ENCODE results near the gene SAC3D1. TPM values are rescaled to one million over a fixed set of nuclear protein-coding genes. Genes with fewer than 3 reads are reported as not detected.

The SAC3D1 gene
- polyA plus RNA-seq, 3 donors, result 4.4 to 14.1 (median 6.7) TPM

GRCh38 chr11:65043881-65044501 lies 3.0 kb downstream of the SAC3D1 start:
- Histone ChIP-seq H3K4me1 (ENCODE audit: control insufficient read depth in 1 of 2, insufficient read depth in 2 of 2, low read length in 2 of 2) (peaks cover 57 to 80% of the 10 kb centered on the region in 2 donors), H3K4me2 (replicated peaks; ENCODE audit: extremely low read depth, low read length, poor library complexity, severe bottlenecking) (peak overlapping the region; percentile 31), H3K27me3 (ENCODE audit: control insufficient read depth in 2 of 2, insufficient read depth in 2 of 2, low read length in 2 of 2) (peaks cover 0 to 3% of the 10 kb centered on the region in 2 donors), H4K20me1 (ENCODE audit: insufficient read depth, low read length) (peaks cover 4% of the 10 kb centered on the region), H3K9me3 (replicated peaks in 1 of 2; ENCODE audit: control insufficient read depth in 1 of 2, insufficient read depth in 1 of 2, low read length in 2 of 2) (no peaks in the 10 kb centered on the region), H3K36me3 (replicated peaks in 1 of 2; ENCODE audit: control insufficient read depth in 1 of 2, insufficient read depth in 2 of 2, low read length in 2 of 2) (peaks cover 3 to 16% of the 10 kb centered on the region in 2 donors), H3K9ac (ENCODE audit: insufficient read depth, low read length, poor library complexity, severe bottlenecking) (no peak overlapping the region), H3K79me2 (ENCODE audit: insufficient read depth, low read length) (peaks cover 29% of the 10 kb centered on the region), H3K27ac (ENCODE audit: low read depth in 1 of 2, low read length in 2 of 2) (peak overlapping the region; percentile 3 to 4), H2AFZ (ENCODE audit: insufficient read depth, low read depth, low read length, poor library complexity, severe bottlenecking) (peak overlapping the region; percentile 12), H3K4me3 (replicated peaks in 1 of 3; ENCODE audit: low read depth in 2 of 3, low read length in 3 of 3) (peak overlapping the region in 1 of 3 experiments; percentile 42)
- intact Hi-C loops (cut with micrococcal nuclease), result no loop called here
- Mint-ChIP-seq H3K27me3 (ENCODE audit: low read depth in 3 of 3) (peaks cover 0 to 9% (median 2%) of the 10 kb centered on the region in 3 donors), H3K9me3 (no peaks in the 10 kb centered on the region), H3K4me3 (peak overlapping the region in 1 of 2 donors; percentile 53), H3K27ac (peak overlapping the region; percentile 43 to 85 (median 71)), H3K36me3 (peaks cover 0 to 22% of the 10 kb centered on the region in 2 donors), H3K4me1 (peaks cover 51% of the 10 kb centered on the region)
- DNase-seq, result peak; percentile 71 to 73 (median 71)
- 81% methylated on average over 16 of the region's 23 CpGs for WGBS (ENCODE audit: insufficient coverage)
- TF ChIP-seq, protein P1, sequence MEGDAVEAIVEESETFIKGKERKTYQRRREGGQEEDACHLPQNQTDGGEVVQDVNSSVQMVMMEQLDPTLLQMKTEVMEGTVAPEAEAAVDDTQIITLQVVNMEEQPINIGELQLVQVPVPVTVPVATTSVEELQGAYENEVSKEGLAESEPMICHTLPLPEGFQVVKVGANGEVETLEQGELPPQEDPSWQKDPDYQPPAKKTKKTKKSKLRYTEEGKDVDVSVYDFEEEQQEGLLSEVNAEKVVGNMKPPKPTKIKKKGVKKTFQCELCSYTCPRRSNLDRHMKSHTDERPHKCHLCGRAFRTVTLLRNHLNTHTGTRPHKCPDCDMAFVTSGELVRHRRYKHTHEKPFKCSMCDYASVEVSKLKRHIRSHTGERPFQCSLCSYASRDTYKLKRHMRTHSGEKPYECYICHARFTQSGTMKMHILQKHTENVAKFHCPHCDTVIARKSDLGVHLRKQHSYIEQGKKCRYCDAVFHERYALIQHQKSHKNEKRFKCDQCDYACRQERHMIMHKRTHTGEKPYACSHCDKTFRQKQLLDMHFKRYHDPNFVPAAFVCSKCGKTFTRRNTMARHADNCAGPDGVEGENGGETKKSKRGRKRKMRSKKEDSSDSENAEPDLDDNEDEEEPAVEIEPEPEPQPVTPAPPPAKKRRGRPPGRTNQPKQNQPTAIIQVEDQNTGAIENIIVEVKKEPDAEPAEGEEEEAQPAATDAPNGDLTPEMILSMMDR (IDR thresholded peaks at IDR 0.05), result no peak

- Histone ChIP-seq H3K4me1 (ENCODE audit: control insufficient read depth in 1 of 2, insufficient read depth in 2 of 2, low read length in 2 of 2) (peaks cover 56 to 72% of the 10 kb centered on the region in 2 donors), H3K27me3 (ENCODE audit: control insufficient read depth in 2 of 2, insufficient read depth in 2 of 2, low read length in 2 of 2) (peaks cover 0 to 3% of the 10 kb centered on the region in 2 donors), H3K27ac (ENCODE audit: low read depth in 1 of 2, low read length in 2 of 2) (no peak overlapping the region), H4K20me1 (ENCODE audit: insufficient read depth, low read length) (peaks cover 4% of the 10 kb centered on the region), H3K79me2 (ENCODE audit: insufficient read depth, low read length) (peaks cover 29% of the 10 kb centered on the region), H3K9ac (ENCODE audit: insufficient read depth, low read length, poor library complexity, severe bottlenecking) (no peak overlapping the region), H3K4me3 (replicated peaks in 1 of 3; ENCODE audit: low read depth in 2 of 3, low read length in 3 of 3) (no peak overlapping the region), H2AFZ (ENCODE audit: insufficient read depth, low read depth, low read length, poor library complexity, severe bottlenecking) (no peak overlapping the region), H3K36me3 (replicated peaks in 1 of 2; ENCODE audit: control insufficient read depth in 1 of 2, insufficient read depth in 2 of 2, low read length in 2 of 2) (peaks cover 3 to 10% of the 10 kb centered on the region in 2 donors), H3K9me3 (replicated peaks in 1 of 2; ENCODE audit: control insufficient read depth in 1 of 2, insufficient read depth in 1 of 2, low read length in 2 of 2) (no peaks in the 10 kb centered on the region), H3K4me2 (replicated peaks; ENCODE audit: extremely low read depth, low read length, poor library complexity, severe bottlenecking) (no peak overlapping the region)
- Mint-ChIP-seq H3K4me3 (no peak overlapping the region), H3K9me3 (no peaks in the 10 kb centered on the region), H3K36me3 (peaks cover 0 to 15% of the 10 kb centered on the region in 2 donors), H3K27me3 (ENCODE audit: low read depth in 3 of 3) (peaks cover 0 to 9% (median 2%) of the 10 kb centered on the region in 3 donors), H3K4me1 (peaks cover 51% of the 10 kb centered on the region), H3K27ac (peak overlapping the region in 1 of 7 donors; percentile 26)
- TF ChIP-seq, protein P1 (IDR thresholded peaks at IDR 0.05), result no peak
- DNase-seq, result no peak
- WGBS (ENCODE audit: insufficient coverage), result 98% methylated on average over 5 of the region's 5 CpGs
- intact Hi-C loops (cut with micrococcal nuclease), result no loop called here
Observed at GRCh38 chr11:65045061-65045460, 4.1 kb downstream of the SAC3D1 start.
